K562 (cell line): ENCODE measurements around the gene TXNRD2. TPM values are rescaled to one million over a fixed set of nuclear protein-coding genes. Genes with fewer than 3 reads are reported as not detected.

Experiments
- EP300 ChIP-seq: IDR thresholded peaks from 2 replicates; pipeline ENCODE4 v1.6.1; 2012; ENCODE audit warnings: low read length, improper control_type of control experiment
- MAFG ChIP-seq: fragments of 450-650 bp; conservative IDR thresholded peaks from 2 replicates; pipeline ENCODE4 v1.6.1; 2016; ENCODE audit warnings: missing genetic modification characterization, missing compliant biosample characterization
- MAFK ChIP-seq: IDR thresholded peaks from 2 replicates; pipeline ENCODE4 v1.6.1; 2011; ENCODE audit warnings: low read length, improper control_type of control experiment
- MYBL2 ChIP-seq, 2 experiments: fragments of 450-650 bp in 1 of 2; sonication (generic) in 1 of 2; formaldehyde crosslinking in 1 of 2; IDR thresholded peaks; 2 replicates each; pipeline versions ENCODE4 v1.6.1 to v1.8.1; 2017 to 2022; ENCODE audit warnings: borderline replicate concordance in 1 of 2, inconsistent platforms in 1 of 2, low read depth in 1 of 2, mild to moderate bottlenecking in 1 of 2, missing genetic modification reagents in 1 of 2, moderate library complexity in 1 of 2
- NCOA1 ChIP-seq: fragments of 450-650 bp; IDR thresholded peaks from 2 replicates; pipeline ENCODE4 v1.6.1; 2016; ENCODE audit warnings: low read depth
- NFXL1 ChIP-seq: fragments of 450-650 bp; formaldehyde crosslinking; IDR thresholded peaks from 2 replicates; pipeline ENCODE4 v1.4.0; 2021; ENCODE audit warnings: mild to moderate bottlenecking
- PHF8 ChIP-seq: fragments of 200-600 bp; sonication (generic); IDR thresholded peaks from 2 replicates; pipeline ENCODE4 v1.6.1; 2012; ENCODE audit warnings: mixed run types, mild to moderate bottlenecking, inconsistent platforms, low read length, moderate library complexity, borderline replicate concordance
- PML ChIP-seq: IDR thresholded peaks from 2 replicates; pipeline ENCODE4 v1.6.1; 2012; ENCODE audit warnings: low read length, inconsistent platforms
- SMAD3 ChIP-seq: fragments of 450-650 bp; formaldehyde crosslinking; conservative IDR thresholded peaks from 2 replicates; pipeline ENCODE4 v1.4.0; 2020; ENCODE audit warnings: mild to moderate bottlenecking
- SPI1 ChIP-seq: IDR thresholded peaks from 2 replicates; pipeline ENCODE4 v1.6.1; 2011; ENCODE audit warnings: low read depth, low read length, control low read depth, borderline replicate concordance
- TAF9B ChIP-seq: fragments of 450-650 bp; IDR thresholded peaks from 2 replicates; pipeline ENCODE4 v1.6.1; 2018; ENCODE audit warnings: mild to moderate bottlenecking; ENCODE audit not compliant: partially characterized antibody
- TAL1 ChIP-seq: fragments of 450-650 bp; IDR thresholded peaks from 2 replicates; pipeline ENCODE4 v1.6.1; 2016; ENCODE audit warnings: mild to moderate bottlenecking
- TBP ChIP-seq: optimal IDR thresholded peaks from 2 replicates; pipeline ENCODE3; 2011; ENCODE audit warnings: low read depth, low read length, improper control_type of control experiment
- TRIM24 ChIP-seq, 2 experiments: fragments of 450-650 bp; IDR thresholded peaks; 2 replicates each; pipeline ENCODE4 v1.6.1; 2016
- YY1 ChIP-seq, 3 experiments: IDR thresholded peaks; 2 replicates each; pipeline ENCODE4 v1.6.1; 2011; ENCODE audit warnings: low read length in 2 of 3, mild to moderate bottlenecking in 2 of 3, moderate library complexity in 2 of 3, borderline replicate concordance in 1 of 3, control low read depth in 1 of 3, low read depth in 1 of 3; ENCODE audit not compliant: insufficient read depth in 3 of 3, insufficient replicate concordance in 2 of 3, control insufficient read depth in 1 of 3, insufficient read length in 1 of 3; ENCODE audit errors: extremely low read depth in 1 of 3
- ZFX ChIP-seq: sonication (generic); formaldehyde crosslinking; IDR thresholded peaks from 2 replicates; pipeline ENCODE4 v1.8.0; 2022; ENCODE audit warnings: mild to moderate bottlenecking, missing genetic modification reagents, moderate library complexity
- ZNF436 ChIP-seq: fragments of 250-450, 450-650 bp; sonication (Bioruptor Pico); formaldehyde crosslinking; IDR thresholded peaks from 2 replicates; pipeline ENCODE4 v1.7.0; 2020; ENCODE audit warnings: mild to moderate bottlenecking
- ZNF584 ChIP-seq: fragments of 200-800 bp; sonication (Bioruptor generic); IDR thresholded peaks from 2 replicates; pipeline ENCODE4 v1.6.1; 2016; ENCODE audit warnings: low read depth, mild to moderate bottlenecking, missing genetic modification characterization, missing compliant biosample characterization
- ZNF699 ChIP-seq: fragments of 250-450 bp; sonication (Bioruptor Pico); IDR thresholded peaks from 2 replicates; pipeline ENCODE4 v1.8.0; 2021; ENCODE audit warnings: mild to moderate bottlenecking, moderate library complexity; ENCODE audit not compliant: insufficient replicate concordance
- ZNF785 ChIP-seq: fragments of 250-450 bp; sonication (Bioruptor Pico); IDR thresholded peaks from 2 replicates; pipeline ENCODE4 v1.4.0; 2020; ENCODE audit warnings: mild to moderate bottlenecking
- polyA plus RNA-seq, 8 experiments: library from polyadenylated mRNA; depleted of rRNA in 4 of 8; stranded (reverse) in 5 of 8; unstranded in 3 of 8; fragments of >200 nt; fragmentation: Nextera tagmentation in 2 of 8; fragmentation: Illumina TruSeq in 1 of 8; extraction: Ambion mirVana in 2 of 8; extraction: Trizol in 1 of 8; gene quantifications; 2 replicates each; pipeline versions ENCODE4 v1.2.1 to v1.2.3, GENCODE V29; 2011 to 2014; ENCODE audit warnings: inconsistent platforms in 1 of 8, missing spikeins in 1 of 8
- total RNA-seq, 7 experiments: library from RNA; depleted of rRNA in 6 of 7; stranded (reverse); fragments of >200 nt in 6 of 7; fragmentation: Illumina TruSeq in 2 of 7; extraction: Trizol in 2 of 7; gene quantifications; 2 replicates each; pipeline versions ENCODE4 v1.2.1 to v1.2.3, GENCODE V29; 2011 to 2021; ENCODE audit warnings: low replicate concordance in 1 of 7
- TF ChIP-seq, protein P1 (sequence below): fragments of 250-450 bp; sonication (Bioruptor Pico); IDR thresholded peaks from 2 replicates; pipeline ENCODE4 v1.5.0; 2021
- TF ChIP-seq, protein P2 (sequence below): fragments of 450-650 bp; formaldehyde crosslinking; IDR thresholded peaks from 2 replicates; pipeline ENCODE4 v1.4.0; 2020; ENCODE audit warnings: mild to moderate bottlenecking
- TF ChIP-seq, protein P3 (sequence below): fragments of 250-450 bp; sonication (Bioruptor Pico); IDR thresholded peaks from 2 replicates; pipeline ENCODE4 v1.4.0; 2020
- TF ChIP-seq, protein P4 (sequence below), 2 experiments: fragments of 450-650 bp; conservative IDR thresholded peaks; 2 replicates each; pipeline ENCODE4 v1.6.1; 2017; ENCODE audit warnings: mild to moderate bottlenecking in 2 of 2, moderate library complexity in 2 of 2

TXNRD2 gene
- total and polyA plus RNA-seq, 9 of the 15 experiments (the other 6 are each of a cell fraction or from before 2014, with no cell fraction given): 3.3 to 80.2 (median 49.4) TPM

DNA sequence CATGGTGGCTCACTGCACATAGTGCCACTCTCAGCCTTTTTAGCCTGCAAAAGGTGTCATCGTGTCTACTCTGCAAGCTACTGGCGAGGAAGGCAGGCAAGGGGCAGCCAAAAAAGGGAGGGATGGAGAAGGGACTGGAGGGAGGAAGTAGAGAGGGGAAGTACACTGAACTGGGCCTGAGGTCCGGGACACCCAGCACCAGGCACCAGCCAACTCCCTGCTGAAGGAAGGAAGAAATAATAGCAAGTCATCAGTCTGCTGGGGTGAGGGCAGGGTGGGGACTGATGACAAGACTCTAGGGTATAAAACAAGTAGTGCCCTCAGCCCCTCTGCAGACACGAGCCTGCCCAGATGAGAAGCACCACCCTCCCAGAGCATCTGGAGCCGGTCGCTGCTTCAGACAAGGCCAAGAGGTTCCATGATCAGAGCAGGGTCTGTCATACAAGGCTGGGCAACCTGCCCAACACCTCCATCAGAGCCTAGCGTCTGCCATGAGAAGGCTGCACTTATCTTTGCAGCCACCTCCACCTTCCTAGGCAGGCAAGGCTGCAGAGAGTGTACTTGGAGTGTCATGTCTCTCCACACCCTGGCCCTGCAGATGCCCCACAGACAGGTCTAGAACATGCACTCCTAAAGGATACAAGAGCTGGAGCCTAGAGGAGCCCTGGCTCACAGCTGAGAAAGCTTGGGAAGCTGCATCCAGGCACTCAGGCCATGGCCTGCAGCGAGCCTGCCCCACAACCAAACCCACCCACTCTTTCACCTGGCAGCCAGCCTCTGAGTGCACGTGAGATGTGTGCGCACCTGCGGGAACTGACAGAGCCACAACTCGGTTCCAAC, 9.0 kb downstream of the TXNRD2 start (continued):
- TF ChIP-seq PHF8 (0 out of 2 replicates have a peak, but pooled peaks have one; percentile 1), MAFK (0 out of 2 replicates have a peak, but pooled peaks have one; percentile 14), SMAD3 (CRISPR knock-in tag) (no peak), ZNF785 (no peak), MAFG (tag) (no peak; the same call in 1 of the 2 replicates), EP300 (no peak), NFXL1 (no peak), PML (no peak), NCOA1 (no peak), ZNF699 (CRISPR knock-in tag) (no peak), TAF9B (no peak), TBP (no peak), ZNF584 (no peak), ZNF436 (CRISPR knock-in tag) (no peak), TAL1 (no peak), YY1 (IDR thresholded peaks at IDR 0.05; ENCODE audit: borderline replicate concordance in 1 of 3, control insufficient read depth in 1 of 3, extremely low read depth in 1 of 3, insufficient read depth in 3 of 3, insufficient read length in 1 of 3, insufficient replicate concordance in 2 of 3, low read depth in 1 of 3, low read length in 2 of 3) (no peak), ZFX (no peak), SPI1 (peak; percentile 79; the same call in 1 of the 2 replicates), TRIM24 (IDR thresholded peaks at IDR 0.05) (no peak), MYBL2 (IDR thresholded peaks at IDR 0.05; ENCODE audit: low read depth) (no peak), MYBL2 (CRISPR knock-in tag; IDR thresholded peaks at IDR 0.05; ENCODE audit: borderline replicate concordance) (no peak)
- TF ChIP-seq, protein P1, sequence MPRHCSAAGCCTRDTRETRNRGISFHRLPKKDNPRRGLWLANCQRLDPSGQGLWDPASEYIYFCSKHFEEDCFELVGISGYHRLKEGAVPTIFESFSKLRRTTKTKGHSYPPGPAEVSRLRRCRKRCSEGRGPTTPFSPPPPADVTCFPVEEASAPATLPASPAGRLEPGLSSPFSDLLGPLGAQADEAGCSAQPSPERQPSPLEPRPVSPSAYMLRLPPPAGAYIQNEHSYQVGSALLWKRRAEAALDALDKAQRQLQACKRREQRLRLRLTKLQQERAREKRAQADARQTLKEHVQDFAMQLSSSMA (CRISPR knock-in tag): no peak
- TF ChIP-seq, protein P2, sequence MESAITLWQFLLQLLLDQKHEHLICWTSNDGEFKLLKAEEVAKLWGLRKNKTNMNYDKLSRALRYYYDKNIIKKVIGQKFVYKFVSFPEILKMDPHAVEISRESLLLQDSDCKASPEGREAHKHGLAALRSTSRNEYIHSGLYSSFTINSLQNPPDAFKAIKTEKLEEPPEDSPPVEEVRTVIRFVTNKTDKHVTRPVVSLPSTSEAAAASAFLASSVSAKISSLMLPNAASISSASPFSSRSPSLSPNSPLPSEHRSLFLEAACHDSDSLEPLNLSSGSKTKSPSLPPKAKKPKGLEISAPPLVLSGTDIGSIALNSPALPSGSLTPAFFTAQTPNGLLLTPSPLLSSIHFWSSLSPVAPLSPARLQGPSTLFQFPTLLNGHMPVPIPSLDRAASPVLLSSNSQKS (CRISPR knock-in tag): no peak
- TF ChIP-seq, protein P3, sequence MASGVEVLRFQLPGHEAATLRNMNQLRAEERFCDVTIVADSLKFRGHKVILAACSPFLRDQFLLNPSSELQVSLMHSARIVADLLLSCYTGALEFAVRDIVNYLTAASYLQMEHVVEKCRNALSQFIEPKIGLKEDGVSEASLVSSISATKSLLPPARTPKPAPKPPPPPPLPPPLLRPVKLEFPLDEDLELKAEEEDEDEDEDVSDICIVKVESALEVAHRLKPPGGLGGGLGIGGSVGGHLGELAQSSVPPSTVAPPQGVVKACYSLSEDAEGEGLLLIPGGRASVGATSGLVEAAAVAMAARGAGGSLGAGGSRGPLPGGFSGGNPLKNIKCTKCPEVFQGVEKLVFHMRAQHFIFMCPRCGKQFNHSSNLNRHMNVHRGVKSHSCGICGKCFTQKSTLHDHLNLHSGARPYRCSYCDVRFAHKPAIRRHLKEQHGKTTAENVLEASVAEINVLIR (CRISPR knock-in tag): no peak
- TF ChIP-seq, protein P4, sequence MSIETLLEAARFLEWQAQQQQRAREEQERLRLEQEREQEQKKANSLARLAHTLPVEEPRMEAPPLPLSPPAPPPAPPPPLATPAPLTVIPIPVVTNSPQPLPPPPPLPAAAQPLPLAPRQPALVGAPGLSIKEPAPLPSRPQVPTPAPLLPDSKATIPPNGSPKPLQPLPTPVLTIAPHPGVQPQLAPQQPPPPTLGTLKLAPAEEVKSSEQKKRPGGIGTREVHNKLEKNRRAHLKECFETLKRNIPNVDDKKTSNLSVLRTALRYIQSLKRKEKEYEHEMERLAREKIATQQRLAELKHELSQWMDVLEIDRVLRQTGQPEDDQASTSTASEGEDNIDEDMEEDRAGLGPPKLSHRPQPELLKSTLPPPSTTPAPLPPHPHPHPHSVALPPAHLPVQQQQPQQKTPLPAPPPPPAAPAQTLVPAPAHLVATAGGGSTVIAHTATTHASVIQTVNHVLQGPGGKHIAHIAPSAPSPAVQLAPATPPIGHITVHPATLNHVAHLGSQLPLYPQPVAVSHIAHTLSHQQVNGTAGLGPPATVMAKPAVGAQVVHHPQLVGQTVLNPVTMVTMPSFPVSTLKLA (conservative IDR thresholded peaks at IDR 0.05): no peak
